IPS-15b (cell line): Measurements from ENCODE around the gene ARGLU1.

Experiments used
- H3K27me3 ChIP-seq: one replicate; pipeline ENCODE4 v1.6.1; 2013; ENCODE audit warnings: low read length; ENCODE audit not compliant: control insufficient read depth, insufficient read depth
- H3K36me3 ChIP-seq: one replicate; pipeline ENCODE4 v1.6.1; 2013; ENCODE audit warnings: low read length; ENCODE audit not compliant: control insufficient read depth, insufficient read depth
- H3K4me1 ChIP-seq: one replicate; pipeline ENCODE4 v1.6.1; 2013; ENCODE audit warnings: mild to moderate bottlenecking, low read length; ENCODE audit not compliant: control insufficient read depth, insufficient read depth
- H3K4me3 ChIP-seq: one replicate; pipeline ENCODE4 v1.5.1; 2013; ENCODE audit warnings: low read depth, low read length
- H3K9ac ChIP-seq: one replicate; pipeline ENCODE4 v1.6.1; 2013; ENCODE audit warnings: low read depth, mild to moderate bottlenecking, low read length
- H3K9me3 ChIP-seq: one replicate; pipeline ENCODE4 v1.6.1; 2013; ENCODE audit warnings: mild to moderate bottlenecking, low read length; ENCODE audit not compliant: control insufficient read depth, insufficient read depth

The ARGLU1 gene

DNA sequence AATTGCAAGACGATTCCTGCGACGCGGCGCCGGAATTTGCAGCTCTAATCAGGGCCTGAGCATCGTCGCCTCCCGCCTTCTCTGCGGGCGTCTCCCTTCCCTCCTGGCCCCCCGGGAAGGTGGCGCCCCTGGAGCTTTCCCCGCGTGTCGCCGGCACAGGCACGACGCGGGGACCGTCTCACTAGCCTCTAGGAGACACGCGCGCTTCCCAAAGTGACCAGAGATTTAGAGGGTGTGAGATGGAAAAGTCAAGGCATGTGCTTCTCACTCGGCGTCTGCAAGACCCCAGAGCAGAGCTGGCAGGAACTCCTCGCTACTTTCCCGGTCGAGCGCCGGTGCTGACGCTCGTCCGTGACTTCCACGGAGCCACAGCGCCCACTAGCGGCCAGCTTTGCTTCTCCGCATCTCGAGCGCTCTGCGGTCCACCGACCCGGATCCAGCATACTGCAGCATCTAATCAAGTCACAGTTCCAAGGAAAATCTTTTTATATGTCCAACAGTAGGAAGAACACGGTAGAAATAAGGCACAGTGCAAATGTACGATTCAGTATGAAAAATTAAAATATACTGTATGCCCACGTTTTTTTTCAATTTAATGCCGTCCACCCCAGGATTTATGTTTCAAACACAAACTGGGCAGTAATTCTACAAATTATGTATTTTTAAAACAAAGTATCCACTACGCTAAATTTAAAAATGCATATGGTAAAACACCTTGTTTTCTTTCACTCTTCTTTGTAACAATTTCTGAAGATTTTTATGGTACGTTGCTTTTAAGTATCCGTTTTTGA lies 31.5 kb downstream of the ARGLU1 start:
- H3K9me3 ChIP-seq: no peaks in the 10 kb centered on the region
- H3K9ac ChIP-seq: no peak overlapping the region
- peak overlapping the region; percentile 53 for H3K4me3 ChIP-seq
- peaks cover 10% of the 10 kb centered on the region for H3K4me1 ChIP-seq
- no peaks in the 10 kb centered on the region for H3K36me3 ChIP-seq
- H3K27me3 ChIP-seq: peaks cover 28% of the 10 kb centered on the region

DNA sequence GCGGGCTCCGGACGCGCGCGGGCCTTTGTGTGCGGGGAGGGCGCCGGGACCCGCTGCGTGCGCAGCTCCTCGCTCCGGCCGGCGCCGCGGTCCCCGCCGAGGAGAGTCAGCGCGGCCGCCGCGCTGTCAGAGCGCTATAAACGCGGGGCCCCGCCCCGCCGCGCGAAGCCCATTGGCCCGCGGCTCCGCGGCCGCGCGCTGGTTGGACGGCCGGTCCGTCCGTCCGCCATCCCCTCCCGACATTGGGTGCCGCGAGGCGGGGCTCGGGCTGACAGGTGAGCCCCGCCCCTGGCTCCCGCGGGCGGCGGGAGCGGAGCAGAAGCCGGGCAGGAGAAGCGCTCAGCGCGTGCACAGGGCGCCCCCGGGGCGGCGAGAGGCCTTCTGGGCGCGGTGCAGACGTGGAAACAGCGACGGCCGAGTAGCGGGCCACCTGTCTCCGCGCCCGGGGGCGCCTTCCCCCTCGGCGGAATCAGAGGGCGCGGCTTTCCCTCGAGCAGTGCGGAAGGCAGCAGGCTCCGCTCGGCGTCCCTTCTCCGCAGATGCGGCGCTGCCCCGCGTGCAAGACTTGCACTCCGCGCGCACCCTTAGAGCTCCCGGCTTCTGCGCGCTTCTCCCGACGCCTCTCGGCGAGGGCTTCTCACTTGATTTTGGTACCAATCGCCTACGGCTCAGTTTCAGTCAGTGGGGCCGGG lies 32.2 kb downstream of the ARGLU1 start, which contains the start of gene EFNB2:
EFNB2 (minus strand) TSS at position 111 of the 692 bp plus-strand sequence. CDS start 698 bp downstream, outside the sequence.
- peaks cover 17% of the 10 kb centered on the region for H3K4me1 ChIP-seq
- peaks cover 36% of the 10 kb centered on the region for H3K27me3 ChIP-seq
- no peaks in the 10 kb centered on the region for H3K36me3 ChIP-seq
- no peak within 1 kb of the TSS for H3K9ac ChIP-seq
- H3K4me3 ChIP-seq: peak within 1 kb of the TSS; percentile 72
- no peaks in the 10 kb centered on the region for H3K9me3 ChIP-seq

DNA sequence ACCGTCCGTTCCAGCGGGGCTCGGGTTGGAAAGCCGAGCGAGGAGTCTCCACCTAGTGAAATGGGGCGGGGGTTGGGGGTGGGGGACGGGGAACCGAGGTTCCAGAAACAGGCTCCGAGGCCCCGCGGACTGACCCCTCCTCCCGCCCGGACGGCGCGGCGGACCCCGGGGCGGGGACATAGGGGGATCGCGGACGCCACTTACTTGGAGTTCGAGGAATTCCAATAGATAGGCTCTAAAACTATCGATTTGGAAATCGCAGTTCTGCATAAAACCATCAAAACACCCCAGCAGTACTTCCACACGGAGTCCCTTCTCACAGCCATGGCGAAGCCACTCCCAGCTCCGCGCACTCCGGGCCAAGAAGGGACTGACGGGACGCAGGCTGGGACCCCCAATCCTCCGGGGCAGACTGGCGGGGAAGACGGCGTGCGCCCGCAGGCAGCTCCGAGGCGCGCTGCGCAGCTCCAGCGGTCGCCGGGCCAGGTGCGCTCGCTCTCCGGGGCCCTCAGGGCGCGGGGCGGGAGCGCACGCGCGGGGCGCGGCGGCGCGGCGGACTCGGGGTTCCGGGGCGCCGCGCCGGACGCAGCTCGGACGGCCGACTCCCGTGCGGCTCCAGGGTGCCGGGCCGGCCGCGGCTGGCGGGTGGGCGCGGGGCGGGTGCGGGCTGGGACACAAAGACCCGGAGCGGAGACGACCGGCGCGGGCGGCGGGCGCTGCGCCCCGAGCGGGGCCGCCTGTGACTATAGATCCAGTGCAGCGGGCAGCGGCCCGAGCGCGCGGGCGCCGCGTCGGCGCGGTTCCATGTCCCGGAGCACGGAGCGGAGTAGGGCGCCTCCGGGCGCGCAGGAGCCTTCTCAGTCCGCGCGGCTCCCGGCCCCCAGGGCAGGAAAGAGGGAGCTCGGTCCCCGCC lies 33.0 kb downstream of the ARGLU1 start:
- H3K4me1 ChIP-seq: peaks cover 22% of the 10 kb centered on the region
- H3K36me3 ChIP-seq: no peaks in the 10 kb centered on the region
- H3K9ac ChIP-seq: no peak overlapping the region
- H3K4me3 ChIP-seq: peak overlapping the region; percentile 72
- H3K27me3 ChIP-seq: peaks cover 37% of the 10 kb centered on the region
- no peaks in the 10 kb centered on the region for H3K9me3 ChIP-seq

GRCh38 chr13:106533943-106534638 lies 33.8 kb downstream of the ARGLU1 start:
- Histone ChIP-seq H3K27me3 (peaks cover 37% of the 10 kb centered on the region), H3K4me1 (peaks cover 30% of the 10 kb centered on the region), H3K4me3 (peak overlapping the region; percentile 72), H3K9ac (no peak overlapping the region), H3K9me3 (no peaks in the 10 kb centered on the region), H3K36me3 (no peaks in the 10 kb centered on the region)

DNA sequence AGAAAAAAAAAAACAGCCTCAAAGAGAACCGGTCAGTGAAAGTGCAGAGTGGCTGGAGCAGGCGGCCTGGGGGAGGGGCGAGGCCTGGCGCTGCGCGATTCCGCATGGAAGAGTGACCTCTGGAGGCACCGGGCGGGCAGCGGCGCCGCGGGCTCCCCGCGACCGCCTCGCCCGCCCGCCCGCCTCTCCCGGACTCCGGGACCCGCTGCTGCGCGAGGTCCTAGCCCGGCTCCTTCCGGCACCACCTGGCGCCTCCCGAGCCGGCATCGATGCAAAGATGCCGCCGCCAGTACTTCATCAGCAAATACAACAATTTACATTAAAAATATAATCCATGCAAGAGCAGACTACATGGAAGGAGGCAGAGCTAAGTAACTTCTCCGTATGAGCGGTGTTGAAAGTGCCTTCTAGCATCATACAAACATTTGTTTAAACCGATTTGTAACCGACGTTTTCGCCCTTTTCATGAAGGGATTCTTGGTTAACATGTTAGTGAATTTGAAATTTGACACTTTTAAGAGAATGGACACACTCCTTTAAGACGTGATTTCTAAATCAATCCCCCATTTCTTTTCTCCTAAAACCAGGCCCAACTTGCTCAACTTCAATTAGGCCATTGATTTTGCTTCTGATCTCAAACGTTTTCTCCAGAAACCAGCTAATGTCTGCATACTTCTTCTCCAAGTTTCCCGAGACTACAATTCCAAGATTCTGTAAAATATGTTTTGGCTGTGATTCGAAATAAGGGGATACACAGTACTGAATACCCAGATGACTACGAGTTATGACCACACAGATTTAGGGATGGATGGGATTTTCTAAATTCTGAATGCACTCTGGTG lies 34.6 kb downstream of the ARGLU1 start:
- no peak overlapping the region for H3K9ac ChIP-seq
- peaks cover 30% of the 10 kb centered on the region for H3K4me1 ChIP-seq
- peak overlapping the region; percentile 72 for H3K4me3 ChIP-seq
- H3K36me3 ChIP-seq: no peaks in the 10 kb centered on the region
- H3K27me3 ChIP-seq: peaks cover 37% of the 10 kb centered on the region
- H3K9me3 ChIP-seq: no peaks in the 10 kb centered on the region

- peaks cover 38% of the 10 kb centered on the region for H3K4me1 ChIP-seq
- no peaks in the 10 kb centered on the region for H3K36me3 ChIP-seq
- peak overlapping the region; percentile 54 for H3K4me3 ChIP-seq
- H3K9me3 ChIP-seq: no peaks in the 10 kb centered on the region
- peaks cover 37% of the 10 kb centered on the region for H3K27me3 ChIP-seq
- H3K9ac ChIP-seq: no peak overlapping the region
Measured at GRCh38 chr13:106532111-106532929, 35.6 kb downstream of the ARGLU1 start.

DNA sequence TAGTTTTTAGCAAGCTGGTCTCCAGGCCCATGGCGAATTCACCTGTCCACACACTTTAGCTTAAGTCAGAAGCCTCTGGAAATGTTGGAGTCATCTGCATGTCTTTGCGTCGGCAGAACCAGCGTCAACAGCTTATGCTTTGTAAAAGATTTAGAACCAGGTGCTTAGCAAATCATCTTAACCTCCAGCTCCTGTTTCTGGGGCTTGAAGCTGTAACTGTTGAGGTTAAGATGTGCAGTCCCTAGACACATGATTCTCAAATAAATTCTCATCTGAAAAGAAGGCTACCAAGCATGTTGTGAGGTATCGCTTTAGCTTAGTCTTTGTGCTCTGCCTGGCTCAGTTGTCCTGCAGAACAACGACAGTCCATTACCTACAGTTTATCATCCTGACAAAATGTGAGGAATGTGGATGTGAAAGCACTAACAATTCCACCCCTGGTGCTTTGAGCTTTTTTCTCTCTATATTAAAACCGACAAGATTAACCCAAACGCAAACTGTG lies 36.9 kb downstream of the ARGLU1 start:
- no peaks in the 10 kb centered on the region for H3K36me3 ChIP-seq
- no peaks in the 10 kb centered on the region for H3K9me3 ChIP-seq
- H3K27me3 ChIP-seq: peaks cover 42% of the 10 kb centered on the region
- peaks cover 47% of the 10 kb centered on the region for H3K4me1 ChIP-seq
- H3K4me3 ChIP-seq: peak overlapping the region; percentile 1
- H3K9ac ChIP-seq: no peak overlapping the region

GRCh38 chr13:106530171-106530851 lies 37.6 kb downstream of the ARGLU1 start:
- H3K27me3 ChIP-seq: peaks cover 45% of the 10 kb centered on the region
- H3K4me3 ChIP-seq: peak overlapping the region; percentile 18
- H3K9me3 ChIP-seq: no peaks in the 10 kb centered on the region
- no peak overlapping the region for H3K9ac ChIP-seq
- peaks cover 49% of the 10 kb centered on the region for H3K4me1 ChIP-seq
- no peaks in the 10 kb centered on the region for H3K36me3 ChIP-seq

DNA sequence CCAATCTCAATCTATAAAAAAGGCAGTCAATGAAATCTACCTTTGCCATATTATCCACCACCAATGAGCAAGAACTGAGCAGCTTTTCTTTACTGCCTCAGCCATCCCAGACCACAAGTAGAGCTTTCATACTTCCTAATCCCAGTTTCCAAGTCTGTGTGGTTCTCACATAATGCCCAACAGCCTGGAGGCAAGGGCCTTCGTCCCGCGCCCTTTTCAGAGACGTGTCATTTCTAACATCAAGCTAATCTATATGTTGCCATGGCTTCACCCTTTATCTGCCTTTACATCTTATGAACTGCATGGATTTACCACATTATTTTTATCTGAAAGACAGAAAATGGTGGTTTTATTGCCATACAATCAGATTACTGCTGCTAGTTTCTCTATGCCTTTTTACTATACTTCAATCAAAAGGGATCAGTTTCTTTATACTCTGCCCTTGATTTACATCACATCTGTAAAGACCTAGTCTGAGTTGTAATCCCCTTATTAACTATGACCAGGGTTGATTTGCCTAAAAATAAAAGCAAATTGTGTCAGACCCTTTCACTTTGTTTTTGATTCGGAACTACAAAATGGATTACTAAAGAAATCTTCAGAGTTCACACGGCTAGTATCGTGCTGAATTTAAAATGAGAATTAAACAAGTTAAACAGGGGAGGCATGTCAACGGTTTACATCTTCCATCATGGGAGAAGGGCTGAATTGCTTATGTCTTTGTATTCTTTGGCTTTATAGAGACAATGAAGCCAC lies 38.3 kb downstream of the ARGLU1 start:
- H3K9me3 ChIP-seq: no peaks in the 10 kb centered on the region
- H3K4me1 ChIP-seq: peaks cover 51% of the 10 kb centered on the region
- H3K4me3 ChIP-seq: peak overlapping the region; percentile 19
- H3K36me3 ChIP-seq: no peaks in the 10 kb centered on the region
- peaks cover 46% of the 10 kb centered on the region for H3K27me3 ChIP-seq
- H3K9ac ChIP-seq: no peak overlapping the region
